HG03558 (cell line): ENCODE data around the gene BCAS1.
"Not testable (repeated sequence)": the region's sequence is repeated elsewhere in the genome, so short reads cannot be mapped to it uniquely, and the experiment has no call there.

Experiments used
- ATAC-seq: cut with Tn5 transposase; IDR thresholded peaks from one replicate; pipeline ENCODE4 v1.9.1; 2021; ENCODE audit warnings: moderate number of reproducible peaks; ENCODE audit not compliant: unreplicated experiment; ENCODE audit errors: extremely low read depth

BCAS1 gene

GRCh38 chr20:53935344-53936084 lies 134.9 kb downstream of the BCAS1 start:
- ATAC-seq, result no peak

DNA sequence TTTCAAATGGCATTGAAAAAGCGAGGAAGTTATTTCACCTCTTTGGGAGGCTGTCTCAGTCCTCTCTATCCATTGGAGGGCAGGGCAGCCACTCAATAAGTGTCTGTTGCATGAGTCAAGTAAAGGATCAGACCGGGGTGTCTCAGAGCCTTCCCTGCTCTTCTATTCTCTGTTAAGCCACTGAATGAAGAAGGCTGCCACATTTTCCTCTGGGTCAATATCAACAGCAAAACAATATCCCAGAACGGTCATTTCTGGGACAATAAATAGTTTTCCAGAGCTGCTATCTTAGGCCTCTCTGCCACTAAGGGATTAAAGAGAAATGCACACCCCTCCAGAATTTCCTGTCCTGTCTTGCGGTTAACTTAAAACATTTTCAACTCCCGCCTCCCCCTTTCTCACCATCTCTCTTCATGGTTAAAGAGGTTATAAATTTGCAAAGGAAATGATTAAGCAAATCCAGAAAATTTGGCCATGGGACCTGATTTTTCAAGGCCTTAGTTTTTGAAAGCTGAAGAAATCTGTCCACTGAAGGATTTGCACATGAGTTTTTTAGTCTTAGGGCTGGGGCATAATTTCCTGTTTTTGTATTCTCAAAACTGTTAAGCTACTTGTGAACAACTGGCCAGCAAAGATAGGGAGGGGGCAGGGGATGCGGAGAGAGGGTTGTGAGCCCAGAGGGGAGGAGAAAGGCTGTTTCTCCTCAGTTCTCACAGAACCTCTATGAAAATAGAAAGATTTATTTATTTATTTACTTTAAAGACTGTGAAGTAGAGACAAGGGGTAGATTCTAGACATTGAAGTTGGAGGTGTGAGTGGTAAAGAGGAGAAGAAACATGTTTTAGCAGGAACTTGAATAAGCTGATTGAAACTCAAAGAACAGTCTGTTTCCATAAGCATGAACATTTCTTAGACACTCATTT lies 135.7 kb downstream of the BCAS1 start:
- ATAC-seq, result no peak

GRCh38 chr20:53933232-53933846 lies 137.1 kb downstream of the BCAS1 start:
- ATAC-seq, result no peak

DNA sequence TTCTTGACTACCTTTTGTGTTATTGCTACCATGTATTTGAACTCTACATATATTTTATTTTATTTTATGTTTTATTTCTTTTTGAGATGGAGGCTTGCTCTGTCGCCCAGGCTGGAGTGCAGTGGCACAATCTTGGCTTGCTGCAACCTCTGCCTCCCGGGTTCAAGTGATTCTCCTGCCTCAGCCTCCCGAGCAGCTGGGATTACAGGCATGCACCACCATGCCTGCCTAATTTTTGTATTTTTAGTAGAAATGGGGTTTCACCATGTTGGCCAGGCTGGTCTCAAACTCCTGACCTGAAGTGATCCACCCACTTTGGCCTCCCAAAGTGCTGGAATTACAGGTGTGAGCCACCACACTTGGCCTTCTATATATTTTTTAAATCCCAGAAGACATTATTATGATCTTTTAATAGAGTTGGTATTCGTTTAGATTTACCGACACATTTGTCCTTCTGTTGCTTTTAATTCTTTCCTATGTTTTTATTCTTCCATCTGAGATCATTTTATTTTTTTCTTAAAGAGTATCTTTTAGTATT lies 137.7 kb downstream of the BCAS1 start:
- ATAC-seq, result not testable (repeated sequence)

DNA sequence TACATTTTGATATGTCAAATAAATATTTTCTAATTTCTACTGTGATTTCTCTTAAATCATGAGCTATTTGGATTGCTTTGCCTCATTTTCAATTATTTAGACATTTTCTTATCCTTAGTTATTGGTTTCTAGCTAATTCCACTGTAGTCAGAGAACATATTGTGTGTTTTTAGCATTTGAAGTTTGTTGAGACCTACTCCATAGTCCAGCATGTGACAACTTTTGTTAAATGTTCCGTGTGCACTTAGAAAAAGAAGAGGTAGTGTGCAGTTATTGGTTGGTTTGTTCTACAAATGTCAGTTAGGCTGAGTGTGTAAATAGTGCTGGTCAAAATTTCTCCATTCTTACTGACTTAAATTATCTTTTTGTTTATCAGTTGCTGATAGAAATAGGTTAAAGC lies 138.8 kb downstream of the BCAS1 start:
- no peak for ATAC-seq

- ATAC-seq, result no peak
Measured at GRCh38 chr20:53930651-53931504, 139.5 kb downstream of the BCAS1 start.

GRCh38 chr20:53929974-53930650 lies 140.3 kb downstream of the BCAS1 start:
- peak; percentile 43 for ATAC-seq

GRCh38 chr20:53929399-53929798 lies 141.0 kb downstream of the BCAS1 start:
- no peak for ATAC-seq

GRCh38 chr20:53927990-53928389 lies 142.4 kb downstream of the BCAS1 start:
- no peak for ATAC-seq

DNA sequence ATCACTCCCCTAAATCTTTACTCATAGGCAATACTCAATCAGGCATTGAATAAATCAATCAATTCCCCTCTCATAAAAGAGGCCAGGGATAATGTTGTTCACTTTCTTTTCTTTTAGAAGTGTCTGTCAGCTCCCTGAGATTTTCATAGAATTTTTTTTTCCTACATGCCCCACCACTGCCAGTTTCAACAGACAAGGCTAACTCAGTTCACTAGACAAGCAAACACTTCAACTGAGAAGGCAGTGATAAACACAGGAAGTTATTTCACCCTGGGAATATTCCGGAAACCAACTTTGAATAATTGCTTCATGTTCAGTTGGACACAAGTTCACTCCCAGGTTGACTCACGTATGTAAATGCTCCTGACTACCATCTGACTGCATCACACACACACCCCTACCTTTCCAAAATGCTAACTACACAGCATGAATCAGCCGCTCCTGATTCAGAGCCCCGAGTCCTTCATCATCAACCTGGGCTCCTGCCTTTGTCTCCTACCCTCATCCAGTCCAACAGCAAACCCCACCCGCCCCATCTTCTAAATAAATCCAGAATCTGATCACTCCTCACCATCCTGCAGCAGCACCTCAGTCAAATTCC lies 143.9 kb downstream of the BCAS1 start:
- ATAC-seq, result peak; percentile 55

- ATAC-seq, result no peak
Measured at GRCh38 chr20:53925651-53926401, 144.6 kb downstream of the BCAS1 start.

GRCh38 chr20:53923566-53924369 lies 146.6 kb downstream of the BCAS1 start:
- ATAC-seq, result no peak

DNA sequence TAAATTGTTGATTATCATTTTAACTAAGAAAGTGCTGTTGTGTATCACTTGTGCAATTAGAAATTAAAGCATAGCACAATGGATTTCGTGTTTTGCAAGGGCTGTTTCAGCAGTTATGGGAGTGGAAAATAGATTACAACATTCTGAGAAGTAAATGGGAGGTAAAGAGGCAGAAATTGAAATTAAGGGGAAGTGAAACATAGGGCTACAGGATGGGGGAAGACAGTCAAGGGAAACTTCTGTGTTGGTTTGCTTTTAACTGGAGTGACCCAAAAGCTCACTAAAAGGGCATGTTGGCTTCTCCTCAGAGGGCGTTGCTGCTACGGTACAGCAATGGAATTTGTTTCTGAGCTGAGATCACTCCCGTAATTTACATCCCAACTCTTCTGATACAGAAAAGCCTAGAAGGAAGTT lies 147.5 kb downstream of the BCAS1 start:
- ATAC-seq, result peak; percentile 38

GRCh38 chr20:53921443-53921973 lies 148.9 kb downstream of the BCAS1 start:
- ATAC-seq, result no peak

GRCh38 chr20:53920647-53921245 lies 149.6 kb downstream of the BCAS1 start:
- no peak for ATAC-seq

- no peak for ATAC-seq
Measured at GRCh38 chr20:53919886-53920285, 150.5 kb downstream of the BCAS1 start.

DNA sequence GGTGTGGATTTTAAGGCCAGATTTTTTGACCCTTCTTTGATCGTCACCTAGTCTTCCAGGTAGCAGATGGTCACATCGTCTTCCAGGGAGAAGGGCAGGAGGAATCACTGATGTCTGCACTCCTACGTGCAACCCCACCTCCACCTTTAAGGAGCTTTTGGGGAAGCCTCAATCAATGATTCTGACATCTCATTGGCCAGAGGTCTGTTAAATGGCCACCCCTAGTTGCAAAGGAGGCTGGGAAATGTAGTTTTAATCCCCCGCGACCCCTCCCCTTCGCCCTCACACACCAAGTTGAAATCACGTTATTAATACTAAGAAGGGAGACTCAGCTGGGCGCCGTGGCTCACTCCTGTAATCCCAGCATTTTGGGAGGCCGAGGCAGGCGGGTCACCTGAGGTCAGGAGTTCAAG lies 151.4 kb downstream of the BCAS1 start:
- ATAC-seq, result no peak
